Stimulated activated CD4-positive, alpha-beta T cell treated with anti-CD3 and anti-CD28 coated beads, Interleukin-12 subunit alpha, Interleukin-12 subunit beta, amount 100 ng/mL, for 24 hours (primary cell): ENCODE measurements around the gene PFKP.
"Not testable (repeated sequence)": the region's sequence is repeated elsewhere in the genome, so short reads cannot be mapped to it uniquely, and the experiment has no call there.

Experiments
- DNase-seq, 2 experiments: peaks; one replicate each; pipeline ENCODE4 v3.0.0-alpha.2; 2020; ENCODE audit warnings: low read depth in 2 of 2

PFKP gene

GRCh38 chr10:3098689-3099088 is 31.3 kb downstream of the PFKP start:
- DNase-seq, result no peak

- DNase-seq, result no peak
These were observed 32.1 kb downstream of the PFKP start for GRCh38 chr10:3099291-3100092.

GRCh38 chr10:3100093-3100792 is 32.9 kb downstream of the PFKP start:
- DNase-seq, result no peak

- DNase-seq, result no peak
These were observed 33.7 kb downstream of the PFKP start for GRCh38 chr10:3100856-3101640.

GRCh38 chr10:3102720-3103427 is 35.5 kb downstream of the PFKP start:
- DNase-seq, result no peak

- DNase-seq, result no peak
These were observed 36.3 kb downstream of the PFKP start for GRCh38 chr10:3103646-3104045.

GRCh38 chr10:3104251-3104918 is 37.0 kb downstream of the PFKP start:
- DNase-seq, result no peak

GRCh38 chr10:3105166-3105565 is 37.8 kb downstream of the PFKP start:
- no peak for DNase-seq

- no peak for DNase-seq
These were observed 38.6 kb downstream of the PFKP start for GRCh38 chr10:3105905-3106304.

GRCh38 chr10:3106328-3106727 is 39.0 kb downstream of the PFKP start:
- DNase-seq, result not testable (repeated sequence)

- no peak for DNase-seq
These were observed 39.6 kb downstream of the PFKP start for GRCh38 chr10:3106928-3107425.

- no peak for DNase-seq
These were observed 40.1 kb downstream of the PFKP start for GRCh38 chr10:3107426-3107961.

- DNase-seq, result no peak
These were observed 40.7 kb downstream of the PFKP start for GRCh38 chr10:3108033-3108432.

- DNase-seq, result no peak
These were observed 41.3 kb downstream of the PFKP start for GRCh38 chr10:3108575-3109105.

GRCh38 chr10:3109196-3109595 is 41.8 kb downstream of the PFKP start:
- no peak for DNase-seq

- no peak for DNase-seq
These were observed 42.3 kb downstream of the PFKP start for GRCh38 chr10:3109633-3110032.

GRCh38 chr10:3110782-3111620 is 43.7 kb downstream of the PFKP start:
- no peak for DNase-seq

- DNase-seq, result no peak
These were observed 44.3 kb downstream of the PFKP start for GRCh38 chr10:3111621-3112163.

GRCh38 chr10:3113343-3113720 is 46.0 kb downstream of the PFKP start:
- DNase-seq, result no peak
